Pancreas (tissue), 10 donors: ENCODE results near the gene POLR2L. TPM values are rescaled to one million over a fixed set of nuclear protein-coding genes. Genes with fewer than 3 reads are reported as not detected.

Experiments
- ATAC-seq, 4 donors: fragments of 200-7000 bp; cut with Tn5 transposase; one replicate each; pipeline versions ENCODE4 v1.8.0 to v1.9.1; 2020; ENCODE audit warnings: mild to moderate bottlenecking in 4 of 4, moderate library complexity in 4 of 4
- DNase-seq, 6 donors: peaks; one replicate each; pipeline ENCODE4 v3.0.0-alpha.2; 2020
- FAIRE-seq: peaks from 2 replicates; lab custom pipeline; 2012; peaks lifted over from hg19 to GRCh38; lab: Jason Lieb, UNC
- H3K27ac ChIP-seq, 4 donors: fragments of 200-600 bp; sonication (generic); 1 replicate in 3 of 4; 2 replicates in 1 of 4; pipeline versions ENCODE4 v1.5.0 to v1.8.0; 2020
- H3K27me3 ChIP-seq, 4 donors: fragments of 200-600 bp; one replicate each; pipeline ENCODE4 v1.8.0; 2021
- H3K36me3 ChIP-seq, 3 donors: fragments of 200-600 bp; sonication (generic) in 1 of 3; one replicate each; pipeline versions ENCODE4 v1.5.0 to v1.8.0; 2020 to 2021
- H3K4me1 ChIP-seq, 3 donors: fragments of 200-600 bp; one replicate each; pipeline ENCODE4 v1.8.0; 2021
- H3K4me3 ChIP-seq, 4 donors: fragments of 200-600 bp; sonication (generic) in 2 of 4; one replicate each; pipeline versions ENCODE4 v1.5.0 to v1.8.0; 2020 to 2021
- H3K9me3 ChIP-seq, 4 donors: fragments of 200-600 bp; one replicate each; pipeline ENCODE4 v1.8.0; 2021
- WGBS, 2 donors: extraction: QIAGEN DNeasy Blood & Tissue Kit; methylation state at CpG; one replicate each; pipeline ENCODE4 v1.1.7; 2013; 5-methylcytosine and 5-hydroxymethylcytosine counted together
- intact Hi-C, 3 donors: fragments of 100-400 bp; cut with DNase I; formaldehyde crosslinking; loops; one replicate each; pipeline versions ENCODE4 v1.11.1 to v1.14.2; 2022
- polyA plus RNA-seq, 2 donors: library from polyadenylated mRNA; stranded (reverse); fragments of 200-250 nt; gene quantifications; one replicate each; pipeline ENCODE4 v1.2.3, GENCODE V29; 2013
- total RNA-seq, 6 donors: library from RNA; stranded (reverse); fragmentation: NEBNext Ultra II Directional in 4 of 6; extraction: Animal tissue kit (Norgen Biotek cat#: 25700) in 4 of 6; gene quantifications; one replicate each; pipeline versions ENCODE4 v1.2.1 to v1.2.4, GENCODE V29; 2021 to 2023
- TF ChIP-seq, protein P1 (sequence below), 4 donors: fragments of 200-600 bp; sonication (generic) in 3 of 4; IDR thresholded peaks; one replicate each; pipeline versions ENCODE4 v1.5.0 to v1.8.0; 2021; ENCODE audit warnings: antibody characterized with exemption in 4 of 4
- donor health status: healthy with polysubstance abuse.
- donor health status: DM: no; HTN: no; CAD: no; lungs with moderate emphysema.
- donor health status: DM: no; HTN: no; CAD: no.
- donor health status: control.
- donor health status: control.
- donor health status: Bipolar disorder and iron deficiency.
- donor health status: DM: yes; HTN: yes; CAD: no.
- donor health status: DM: no; HTN: no; CAD: no.
- donor health status: DM: no; HTN: no; CAD: no.
- donor health status: DM: yes; HTN: yes; CAD: no.

The POLR2L gene
- total and polyA plus RNA-seq, 8 donors = 62.9 to 110 (median 68.9) TPM

DNA sequence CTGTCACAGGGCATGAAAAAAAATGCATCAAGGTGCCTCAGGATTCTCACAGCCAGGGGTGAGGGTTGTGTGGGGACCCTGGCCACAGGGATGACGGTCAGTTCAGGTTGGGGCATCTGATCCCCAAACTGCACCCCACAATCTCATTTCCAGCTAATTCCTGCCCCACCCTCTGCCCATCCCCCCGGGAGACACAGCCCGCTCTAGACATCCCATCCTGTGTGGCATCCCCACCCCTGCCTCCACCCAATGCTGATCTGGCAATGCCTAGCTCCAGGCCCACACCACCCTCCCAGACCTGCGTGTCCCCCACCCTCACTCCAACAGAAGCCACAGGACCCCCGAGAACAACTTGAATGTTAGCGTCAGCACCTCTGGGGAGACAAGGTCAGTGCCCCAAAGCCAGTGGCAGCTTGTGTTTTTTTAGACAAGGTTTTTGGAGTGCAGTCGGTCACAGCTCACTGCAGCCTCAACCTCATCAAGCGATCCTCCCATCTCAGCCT lies 25.6 kb upstream of the POLR2L start:
- Histone ChIP-seq H3K4me3 (no peak overlapping the region), H3K36me3 (peaks cover 0 to 5% (median 0%) of the 10 kb centered on the region in 3 donors), H3K4me1 (no peaks in the 10 kb centered on the region), H3K9me3 (no peaks in the 10 kb centered on the region), H3K27me3 (no peaks in the 10 kb centered on the region), H3K27ac (peak overlapping the region in 1 of 4 donors; percentile 17)
- WGBS, 2 donors = 63 to 75% methylated on average over 8 of the region's 8 CpGs
- no peak for DNase-seq
- TF ChIP-seq, protein P1, sequence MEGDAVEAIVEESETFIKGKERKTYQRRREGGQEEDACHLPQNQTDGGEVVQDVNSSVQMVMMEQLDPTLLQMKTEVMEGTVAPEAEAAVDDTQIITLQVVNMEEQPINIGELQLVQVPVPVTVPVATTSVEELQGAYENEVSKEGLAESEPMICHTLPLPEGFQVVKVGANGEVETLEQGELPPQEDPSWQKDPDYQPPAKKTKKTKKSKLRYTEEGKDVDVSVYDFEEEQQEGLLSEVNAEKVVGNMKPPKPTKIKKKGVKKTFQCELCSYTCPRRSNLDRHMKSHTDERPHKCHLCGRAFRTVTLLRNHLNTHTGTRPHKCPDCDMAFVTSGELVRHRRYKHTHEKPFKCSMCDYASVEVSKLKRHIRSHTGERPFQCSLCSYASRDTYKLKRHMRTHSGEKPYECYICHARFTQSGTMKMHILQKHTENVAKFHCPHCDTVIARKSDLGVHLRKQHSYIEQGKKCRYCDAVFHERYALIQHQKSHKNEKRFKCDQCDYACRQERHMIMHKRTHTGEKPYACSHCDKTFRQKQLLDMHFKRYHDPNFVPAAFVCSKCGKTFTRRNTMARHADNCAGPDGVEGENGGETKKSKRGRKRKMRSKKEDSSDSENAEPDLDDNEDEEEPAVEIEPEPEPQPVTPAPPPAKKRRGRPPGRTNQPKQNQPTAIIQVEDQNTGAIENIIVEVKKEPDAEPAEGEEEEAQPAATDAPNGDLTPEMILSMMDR (IDR thresholded peaks at IDR 0.05) = no peak
- intact Hi-C loops = no loop called here
- ATAC-seq = no peak
- FAIRE-seq = no peak

- intact Hi-C loops = no loop called here
- TF ChIP-seq, protein P1 (IDR thresholded peaks at IDR 0.05) = no peak
- H3K27ac ChIP-seq = no peak overlapping the region
- peaks cover 0 to 5% (median 0%) of the 10 kb centered on the region in 3 donors for H3K36me3 ChIP-seq
- ATAC-seq = no peak
- DNase-seq = no peak
- no peak overlapping the region for H3K4me3 ChIP-seq
- FAIRE-seq = no peak
- 89 to 93% methylated on average over 14 of the region's 14 CpGs for WGBS, 2 donors
- H3K27me3 ChIP-seq = no peaks in the 10 kb centered on the region
- no peaks in the 10 kb centered on the region for H3K9me3 ChIP-seq
- no peaks in the 10 kb centered on the region for H3K4me1 ChIP-seq
These were observed 24.2 kb upstream of the POLR2L start for GRCh38 chr11:866481-866880.

DNA sequence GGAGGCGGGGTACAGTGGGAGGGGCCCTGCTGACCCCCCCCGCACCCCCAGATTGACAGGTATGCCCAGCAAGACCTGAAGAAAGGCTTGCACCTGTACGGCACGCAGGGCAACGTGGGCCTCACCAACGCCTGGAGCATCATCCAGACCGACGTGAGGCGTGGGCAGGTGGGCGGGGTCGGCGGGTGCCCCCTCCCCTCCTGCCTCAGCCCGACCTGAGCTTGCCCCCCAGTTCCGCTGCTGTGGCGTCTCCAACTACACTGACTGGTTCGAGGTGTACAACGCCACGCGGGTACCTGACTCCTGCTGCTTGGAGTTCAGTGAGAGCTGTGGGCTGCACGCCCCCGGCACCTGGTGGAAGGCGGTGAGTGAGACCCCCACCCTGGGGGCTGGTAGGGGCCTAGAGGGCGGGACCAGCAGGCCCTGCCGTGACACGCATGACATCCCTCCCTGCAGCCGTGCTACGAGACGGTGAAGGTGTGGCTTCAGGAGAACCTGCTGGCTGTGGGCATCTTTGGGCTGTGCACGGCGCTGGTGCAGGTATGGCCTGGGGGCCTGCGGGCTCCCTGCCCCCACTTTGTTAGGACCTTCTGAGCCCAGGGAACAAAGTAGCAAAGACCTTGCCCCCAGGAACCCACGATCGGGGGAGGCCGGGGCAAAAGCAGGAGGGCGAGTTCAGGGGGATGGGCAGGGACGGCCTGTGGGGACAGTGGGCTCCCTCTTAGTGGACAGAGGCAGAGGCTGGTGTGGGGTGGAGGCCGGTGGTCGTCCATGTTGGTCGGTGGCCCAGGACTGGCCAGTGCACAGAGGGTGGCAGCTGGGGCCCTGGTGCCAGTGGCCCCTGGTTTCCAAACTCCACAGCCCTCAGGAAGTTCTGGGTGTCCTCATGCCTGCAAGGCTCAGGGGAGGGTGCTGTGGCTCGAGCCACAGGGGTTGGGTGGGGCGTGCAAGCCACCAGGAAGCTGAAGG lies 23.4 kb upstream of the POLR2L start:
- H3K9me3 ChIP-seq = no peaks in the 10 kb centered on the region
- H3K36me3 ChIP-seq = peaks cover 0 to 5% (median 0%) of the 10 kb centered on the region in 3 donors

GRCh38 chr11:864898-865297 lies 22.6 kb upstream of the POLR2L start:
- H3K36me3 ChIP-seq = peaks cover 0 to 5% (median 0%) of the 10 kb centered on the region in 3 donors
- no peaks in the 10 kb centered on the region for H3K27me3 ChIP-seq
- TF ChIP-seq, protein P1 (IDR thresholded peaks at IDR 0.05) = no peak
- intact Hi-C loops = no loop called here
- no peaks in the 10 kb centered on the region for H3K4me1 ChIP-seq
- 88 to 90% methylated on average over 9 to 10 of the region's 11 CpGs for WGBS, 2 donors
- DNase-seq = no peak
- ATAC-seq = no peak
- H3K9me3 ChIP-seq = no peaks in the 10 kb centered on the region
- FAIRE-seq = no peak
- H3K4me3 ChIP-seq = no peak overlapping the region
- no peak overlapping the region for H3K27ac ChIP-seq

More for the DNA sequence above, 23.4 kb upstream of the POLR2L start:
- no peak for FAIRE-seq
- no peak for ATAC-seq
- TF ChIP-seq, protein P1 (IDR thresholded peaks at IDR 0.05) = no peak
- no peak for DNase-seq
- H3K4me1 ChIP-seq = no peaks in the 10 kb centered on the region
- 85 to 87% methylated on average over 33 to 41 of the region's 41 CpGs for WGBS, 2 donors
- H3K27me3 ChIP-seq = no peaks in the 10 kb centered on the region
- no peak overlapping the region for H3K27ac ChIP-seq
- no peak overlapping the region for H3K4me3 ChIP-seq
- intact Hi-C loops = no loop called here
